ENCODE data around the gene NNAT.

Gene NNAT

GRCh38 chr20:37564388-37565133 lies 43.5 kb downstream of the NNAT start:
- peak in 1 of 2 donors; percentile 3 for DNase-seq (ENCODE audit: extremely low read depth in 1 of 2, low read depth in 1 of 2)

GRCh38 chr20:37565134-37565811 lies 44.2 kb downstream of the NNAT start:
- no peak for DNase-seq (ENCODE audit: extremely low read depth in 1 of 2, low read depth in 1 of 2)

- DNase-seq (ENCODE audit: extremely low read depth in 1 of 2, low read depth in 1 of 2) = no peak
These were observed 45.7 kb downstream of the NNAT start for GRCh38 chr20:37566590-37567330.

DNA sequence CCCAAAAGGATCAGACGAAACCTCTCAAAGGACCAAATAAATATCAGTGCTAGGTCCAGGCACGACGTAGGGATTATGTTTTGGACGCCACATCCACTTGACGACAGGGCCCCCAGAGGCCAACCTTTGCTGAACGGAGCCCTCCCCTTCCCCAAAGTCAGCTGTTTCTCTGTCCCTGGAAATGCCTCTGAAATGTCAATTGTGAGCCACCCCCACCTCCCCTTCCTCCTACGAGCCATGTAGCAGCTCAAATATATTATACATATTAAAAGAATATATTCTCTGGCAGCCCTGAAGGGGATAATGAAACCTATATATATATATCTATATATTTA lies 46.2 kb downstream of the NNAT start:
- DNase-seq (ENCODE audit: extremely low read depth in 1 of 2, low read depth in 1 of 2) = no peak

GRCh38 chr20:37567671-37568588 lies 46.9 kb downstream of the NNAT start:
- no peak for DNase-seq (ENCODE audit: extremely low read depth in 1 of 2, low read depth in 1 of 2)

GRCh38 chr20:37570419-37570818 lies 49.4 kb downstream of the NNAT start:
- no peak for DNase-seq (ENCODE audit: extremely low read depth in 1 of 2, low read depth in 1 of 2)

DNA sequence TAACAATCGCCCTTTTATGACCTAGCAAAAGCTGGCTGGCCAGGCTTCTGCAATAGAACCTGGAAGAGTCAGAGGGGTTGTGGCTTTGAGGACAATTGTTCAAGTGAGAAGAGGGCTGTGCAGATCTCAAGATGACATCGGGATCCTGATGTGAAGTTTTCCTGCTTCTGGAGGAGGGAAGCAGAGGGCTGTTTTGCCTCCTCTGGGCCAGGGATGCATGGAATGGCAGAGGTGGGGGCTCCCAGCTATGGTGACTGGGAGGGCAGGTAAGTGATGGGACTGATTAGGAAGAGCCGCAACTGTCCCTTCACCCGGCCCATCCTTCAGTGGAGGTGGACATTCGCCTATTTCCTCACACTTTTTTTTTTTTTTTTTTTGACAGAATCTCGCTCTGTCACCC lies 50.0 kb downstream of the NNAT start:
- no peak for DNase-seq (ENCODE audit: extremely low read depth in 1 of 2, low read depth in 1 of 2)

Data from activated CD8-positive, alpha-beta memory T cell treated with anti-CD3 and anti-CD28 coated beads for 1 hour (primary cell).